ENCODE results near the gene LRRC39. TPM values are rescaled to one million over a fixed set of nuclear protein-coding genes. Genes with fewer than 3 reads are reported as not detected.
"Not testable (repeated sequence)": the region's sequence is repeated elsewhere in the genome, so short reads cannot be mapped to it uniquely, and the experiment has no call there.

Gene LRRC39
- total RNA-seq, 4 donors from 2014 or later = 0.69 to 1.6 (median 0.78) TPM; not detected in 1

- TF ChIP-seq POLR2AphosphoS5 (IDR thresholded peaks at IDR 0.05) (no peak), POLR2A (IDR thresholded peaks at IDR 0.05) (no peak), EP300 (IDR thresholded peaks at IDR 0.05) (no peak), CTCF (IDR thresholded peaks at IDR 0.05) (no peak)
- H3K36me3 ChIP-seq = peaks cover 0 to 94% of the 10 kb centered on the region in 2 donors
- WGBS, 2 donors (ENCODE audit: low coverage in 1 of 2) = 64 to 88% methylated on average over 1 of the region's 1 CpG
These were observed 37.0 kb upstream of the LRRC39 start for GRCh38 chr1:100215101-100215500.

GRCh38 chr1:100213141-100213540, 35.1 kb upstream of the LRRC39 start:
- 100% methylated on average over 4 of the region's 37 CpGs; no CpG with 5 or more reads in 1 of the 2 donors for WGBS, 2 donors (ENCODE audit: low coverage in 1 of 2)
- TF ChIP-seq CTCF (IDR thresholded peaks at IDR 0.05) (no peak), EP300 (IDR thresholded peaks at IDR 0.05) (no peak), POLR2AphosphoS5 (IDR thresholded peaks at IDR 0.05) (no peak), POLR2A (IDR thresholded peaks at IDR 0.05) (no peak)

More at GRCh38 chr1:100215101-100215500, 37.0 kb upstream of the LRRC39 start:
- Histone ChIP-seq H3K4me3 (no peak overlapping the region), H3K4me1 (no peaks in the 10 kb centered on the region), H3K27me3 (no peaks in the 10 kb centered on the region), H3K27ac (no peak overlapping the region), H3K9me3 (no peaks in the 10 kb centered on the region)
- no peak for ATAC-seq

GRCh38 chr1:100206301-100206700, 28.2 kb upstream of the LRRC39 start:
- ATAC-seq = no peak
- H3K27me3 ChIP-seq = no peaks in the 10 kb centered on the region
- H3K27ac ChIP-seq = no peak overlapping the region
- H3K9me3 ChIP-seq = peaks cover 0 to 6% (median 0%) of the 10 kb centered on the region in 3 donors
- H3K4me1 ChIP-seq = no peaks in the 10 kb centered on the region
- peaks cover 0 to 92% of the 10 kb centered on the region in 2 donors for H3K36me3 ChIP-seq
- 89% methylated on average over 2 of the region's 2 CpGs; no CpG with 5 or more reads in 1 of the 2 donors for WGBS, 2 donors (ENCODE audit: low coverage in 1 of 2)
- no peak overlapping the region for H3K4me3 ChIP-seq
- TF ChIP-seq CTCF (IDR thresholded peaks at IDR 0.05) (no peak), EP300 (IDR thresholded peaks at IDR 0.05) (no peak)

More at GRCh38 chr1:100213141-100213540, 35.1 kb upstream of the LRRC39 start:
- Histone ChIP-seq H3K27me3 (no peaks in the 10 kb centered on the region), H3K36me3 (peaks cover 0 to 97% of the 10 kb centered on the region in 2 donors), H3K4me3 (no peak overlapping the region), H3K27ac (no peak overlapping the region), H3K9me3 (no peaks in the 10 kb centered on the region), H3K4me1 (no peaks in the 10 kb centered on the region)
- no peak for ATAC-seq

GRCh38 chr1:100205593-100205992, 27.5 kb upstream of the LRRC39 start:
- not testable (repeated sequence) for H3K9me3 ChIP-seq, H3K27me3 ChIP-seq, ATAC-seq, H3K4me1 ChIP-seq, H3K4me3 ChIP-seq, H3K27ac ChIP-seq
- peaks cover 0 to 92% of the 10 kb centered on the region in 2 donors for H3K36me3 ChIP-seq
- 88 to 100% methylated on average over 2 of the region's 2 CpGs for WGBS, 2 donors (ENCODE audit: low coverage in 1 of 2)

- 88 to 95% methylated on average over 2 of the region's 2 CpGs for WGBS, 2 donors (ENCODE audit: low coverage in 1 of 2)
- peaks cover 0 to 92% of the 10 kb centered on the region in 2 donors for H3K36me3 ChIP-seq
- H3K4me3 ChIP-seq, H3K4me1 ChIP-seq, H3K27me3 ChIP-seq, ATAC-seq, H3K9me3 ChIP-seq, H3K27ac ChIP-seq: not testable (repeated sequence)
These were observed 27.0 kb upstream of the LRRC39 start for GRCh38 chr1:100205103-100205502.

- H3K4me3 ChIP-seq, H3K27me3 ChIP-seq, H3K4me1 ChIP-seq, H3K9me3 ChIP-seq, ATAC-seq, H3K27ac ChIP-seq: not testable (repeated sequence)
- 55 to 90% methylated on average over 2 of the region's 2 CpGs for WGBS, 2 donors (ENCODE audit: low coverage in 1 of 2)
- H3K36me3 ChIP-seq = peaks cover 0 to 92% of the 10 kb centered on the region in 2 donors
These were observed 24.6 kb upstream of the LRRC39 start for GRCh38 chr1:100202703-100203102.

- H3K36me3 ChIP-seq = peaks cover 0 to 88% of the 10 kb centered on the region in 2 donors
- not testable (repeated sequence) for H3K27ac ChIP-seq, H3K9me3 ChIP-seq, H3K4me1 ChIP-seq, ATAC-seq, H3K4me3 ChIP-seq, H3K27me3 ChIP-seq
- WGBS, 2 donors (ENCODE audit: low coverage in 1 of 2) = no CpG with 5 or more reads among the region's 6 CpGs
These were observed 22.0 kb upstream of the LRRC39 start for GRCh38 chr1:100200060-100200459.
